IPS-20b (cell line): Measurements from ENCODE around the gene TBC1D9.

ENCODE experiments used
- H3K27ac ChIP-seq: one replicate; pipeline ENCODE4 v1.5.1; 2013; ENCODE audit warnings: low read length
- H3K27me3 ChIP-seq: 2 replicates; pipeline ENCODE4 v1.6.1; 2013; ENCODE audit warnings: mild to moderate bottlenecking, low read length, inconsistent platforms; ENCODE audit not compliant: insufficient read depth
- H3K36me3 ChIP-seq: 2 replicates; pipeline ENCODE4 v1.6.1; 2013; ENCODE audit warnings: low read depth, mild to moderate bottlenecking, inconsistent platforms, low read length, moderate library complexity; ENCODE audit not compliant: insufficient read depth
- H3K4me1 ChIP-seq: 2 replicates; pipeline ENCODE4 v1.6.1; 2013; ENCODE audit warnings: mild to moderate bottlenecking, control low read depth, inconsistent platforms, low read length, moderate library complexity; ENCODE audit not compliant: insufficient read depth
- H3K4me3 ChIP-seq: 2 replicates; pipeline ENCODE4 v1.5.1; 2013; ENCODE audit warnings: mild to moderate bottlenecking, low read length, inconsistent platforms
- H3K9ac ChIP-seq: 2 replicates; pipeline ENCODE4 v1.6.1; 2013; ENCODE audit warnings: low read depth, mild to moderate bottlenecking, inconsistent platforms, low read length, moderate library complexity
- H3K9me3 ChIP-seq: 2 replicates; pipeline ENCODE4 v1.6.1; 2013; ENCODE audit warnings: mild to moderate bottlenecking, low read depth, low read length, inconsistent platforms; ENCODE audit not compliant: insufficient read depth

Gene TBC1D9

GRCh38 chr4:140600408-140600807 is 155.8 kb downstream of the TBC1D9 start:
- peaks cover 5% of the 10 kb centered on the region; the same call in 1 of the 2 replicates for H3K4me1 ChIP-seq
- no peaks in the 10 kb centered on the region for H3K27me3 ChIP-seq
- no peaks in the 10 kb centered on the region for H3K9me3 ChIP-seq
- no peaks in the 10 kb centered on the region for H3K36me3 ChIP-seq
- H3K4me3 ChIP-seq, result no peak overlapping the region
- no peak overlapping the region for H3K27ac ChIP-seq
- no peak overlapping the region for H3K9ac ChIP-seq

- no peaks in the 10 kb centered on the region for H3K4me1 ChIP-seq
- H3K36me3 ChIP-seq, result no peaks in the 10 kb centered on the region
- no peak overlapping the region for H3K27ac ChIP-seq
- no peaks in the 10 kb centered on the region for H3K9me3 ChIP-seq
- no peak overlapping the region for H3K4me3 ChIP-seq
- H3K9ac ChIP-seq, result no peak overlapping the region
- no peaks in the 10 kb centered on the region for H3K27me3 ChIP-seq
Measured at GRCh38 chr4:140595065-140595464, 161.1 kb downstream of the TBC1D9 start.

- Histone ChIP-seq H3K4me1 (no peaks in the 10 kb centered on the region), H3K9ac (no peak overlapping the region), H3K27me3 (no peaks in the 10 kb centered on the region), H3K27ac (no peak overlapping the region), H3K36me3 (no peaks in the 10 kb centered on the region), H3K4me3 (no peak overlapping the region), H3K9me3 (no peaks in the 10 kb centered on the region)
Measured at GRCh38 chr4:140584439-140584838, 171.7 kb downstream of the TBC1D9 start.

GRCh38 chr4:140581078-140581477 is 175.1 kb downstream of the TBC1D9 start:
- H3K36me3 ChIP-seq, result no peaks in the 10 kb centered on the region
- no peak overlapping the region for H3K27ac ChIP-seq
- no peaks in the 10 kb centered on the region for H3K9me3 ChIP-seq
- H3K4me3 ChIP-seq, result no peak overlapping the region
- no peaks in the 10 kb centered on the region for H3K27me3 ChIP-seq
- no peaks in the 10 kb centered on the region for H3K4me1 ChIP-seq
- no peak overlapping the region for H3K9ac ChIP-seq

- Histone ChIP-seq H3K4me1 (no peaks in the 10 kb centered on the region), H3K9me3 (no peaks in the 10 kb centered on the region), H3K4me3 (no peak overlapping the region), H3K9ac (no peak overlapping the region), H3K27ac (no peak overlapping the region), H3K36me3 (no peaks in the 10 kb centered on the region), H3K27me3 (no peaks in the 10 kb centered on the region; the same call in 1 of the 2 replicates)
Measured at GRCh38 chr4:140579278-140579677, 176.9 kb downstream of the TBC1D9 start.

GRCh38 chr4:140575489-140575888 is 180.7 kb downstream of the TBC1D9 start:
- Histone ChIP-seq H3K4me3 (no peak overlapping the region), H3K9ac (no peak overlapping the region), H3K9me3 (no peaks in the 10 kb centered on the region; the same call in 1 of the 2 replicates), H3K4me1 (no peaks in the 10 kb centered on the region), H3K36me3 (no peaks in the 10 kb centered on the region), H3K27me3 (peaks cover 19% of the 10 kb centered on the region), H3K27ac (no peak overlapping the region)

- no peak overlapping the region for H3K27ac ChIP-seq
- peaks cover 58% of the 10 kb centered on the region for H3K27me3 ChIP-seq
- H3K4me1 ChIP-seq, result peaks cover 9% of the 10 kb centered on the region; the same call in 1 of the 2 replicates
Measured at GRCh38 chr4:140571620-140572019, 184.6 kb downstream of the TBC1D9 start.

More at GRCh38 chr4:140571620-140572019, 184.6 kb downstream of the TBC1D9 start:
- Histone ChIP-seq H3K36me3 (no peaks in the 10 kb centered on the region), H3K9me3 (no peaks in the 10 kb centered on the region; the same call in 1 of the 2 replicates), H3K9ac (no peak overlapping the region), H3K4me3 (no peak overlapping the region)
